Measurements from ENCODE around the gene C20orf202. TPM values are rescaled to one million over a fixed set of nuclear protein-coding genes. Genes with fewer than 3 reads are reported as not detected.

The C20orf202 gene
- total RNA-seq, 6 donors from 2014 or later = 0.55 to 1.7 (median 0.86) TPM; not detected in 2

GRCh38 chr20:1197801-1198200, 5.5 kb upstream of the C20orf202 start:
- ATAC-seq (ENCODE audit: low FRiP score in 2 of 2) = no peak
- H3K4me3 ChIP-seq = no peak overlapping the region
- no peaks in the 10 kb centered on the region for H3K9me3 ChIP-seq
- peaks cover 0 to 5% (median 4%) of the 10 kb centered on the region in 4 donors for H3K4me1 ChIP-seq
- H3K27me3 ChIP-seq = no peaks in the 10 kb centered on the region
- H3K36me3 ChIP-seq = no peaks in the 10 kb centered on the region
- peak overlapping the region in 2 of 4 donors; percentile 24 to 35 for H3K27ac ChIP-seq
- TF ChIP-seq POLR2AphosphoS5 (IDR thresholded peaks at IDR 0.05) = peak in 1 of 2 donors; percentile 13
- TF ChIP-seq CTCF (IDR thresholded peaks at IDR 0.05) = no peak
- no peak for TF ChIP-seq POLR2A (IDR thresholded peaks at IDR 0.05)
- WGBS, 2 donors = 66 to 71% methylated on average over 7 of the region's 7 CpGs
- no peak for DNase-seq

GRCh38 chr20:1198751-1199150, 4.5 kb upstream of the C20orf202 start:
- ATAC-seq (ENCODE audit: low FRiP score in 2 of 2) (no peak), DNase-seq (no peak)
- Histone ChIP-seq H3K27me3 (no peaks in the 10 kb centered on the region), H3K4me1 (peaks cover 0 to 9% (median 6%) of the 10 kb centered on the region in 4 donors), H3K9me3 (no peaks in the 10 kb centered on the region), H3K4me3 (no peak overlapping the region), H3K36me3 (no peaks in the 10 kb centered on the region), H3K27ac (peak overlapping the region; percentile 32 to 77 (median 60))
- WGBS, 2 donors = 79 to 88% methylated on average over 5 of the region's 5 CpGs
- TF ChIP-seq EP300 (IDR thresholded peaks at IDR 0.05) = no peak
- no peak for TF ChIP-seq POLR2AphosphoS5 (IDR thresholded peaks at IDR 0.05)
- TF ChIP-seq POLR2A (IDR thresholded peaks at IDR 0.05) = no peak
- no peak for TF ChIP-seq CTCF (IDR thresholded peaks at IDR 0.05)

GRCh38 chr20:1199212-1199873, 3.9 kb upstream of the C20orf202 start:
- Histone ChIP-seq H3K4me3 (no peak overlapping the region), H3K27me3 (no peaks in the 10 kb centered on the region), H3K9me3 (no peaks in the 10 kb centered on the region), H3K36me3 (no peaks in the 10 kb centered on the region), H3K4me1 (peaks cover 0 to 11% (median 9%) of the 10 kb centered on the region in 4 donors), H3K27ac (peak overlapping the region; percentile 60 to 77 (median 64))
- TF ChIP-seq POLR2A (IDR thresholded peaks at IDR 0.05) (no peak), CTCF (IDR thresholded peaks at IDR 0.05) (no peak), EP300 (IDR thresholded peaks at IDR 0.05) (no peak), POLR2AphosphoS5 (IDR thresholded peaks at IDR 0.05) (no peak)
- DNase-seq (no peak), ATAC-seq (ENCODE audit: low FRiP score in 2 of 2) (no peak)
- WGBS, 2 donors = 70 to 71% methylated on average over 7 of the region's 7 CpGs

- no peak for ATAC-seq (ENCODE audit: low FRiP score in 2 of 2)
- WGBS, 2 donors = 85 to 94% methylated on average over 1 of the region's 1 CpG
- no peaks in the 10 kb centered on the region for H3K9me3 ChIP-seq
- no peaks in the 10 kb centered on the region for H3K27me3 ChIP-seq
- no peaks in the 10 kb centered on the region for H3K36me3 ChIP-seq
- no peak for TF ChIP-seq POLR2A (IDR thresholded peaks at IDR 0.05)
- no peak for TF ChIP-seq EP300 (IDR thresholded peaks at IDR 0.05)
- TF ChIP-seq POLR2AphosphoS5 (IDR thresholded peaks at IDR 0.05) = no peak
- TF ChIP-seq CTCF (IDR thresholded peaks at IDR 0.05) = no peak
- H3K27ac ChIP-seq = peak overlapping the region; percentile 60 to 77 (median 64)
- H3K4me1 ChIP-seq = peaks cover 0 to 11% (median 9%) of the 10 kb centered on the region in 4 donors
- DNase-seq = no peak
- no peak overlapping the region for H3K4me3 ChIP-seq
Observed at GRCh38 chr20:1199964-1200363, 3.3 kb upstream of the C20orf202 start.

GRCh38 chr20:1203630-1204029, 376 bp downstream of the C20orf202 start:
- Histone ChIP-seq H3K36me3 (no peaks in the 10 kb centered on the region), H3K27me3 (no peaks in the 10 kb centered on the region), H3K27ac (peak overlapping the region in 3 of 4 donors; percentile 3 to 69 (median 64)), H3K9me3 (no peaks in the 10 kb centered on the region), H3K4me3 (no peak overlapping the region), H3K4me1 (peaks cover 0 to 11% (median 11%) of the 10 kb centered on the region in 4 donors)
- ATAC-seq (ENCODE audit: low FRiP score in 2 of 2) = no peak
- TF ChIP-seq EP300 (IDR thresholded peaks at IDR 0.05) (no peak), POLR2A (IDR thresholded peaks at IDR 0.05) (no peak), POLR2AphosphoS5 (IDR thresholded peaks at IDR 0.05) (no peak), CTCF (IDR thresholded peaks at IDR 0.05) (no peak)
- 71 to 75% methylated on average over 4 to 5 of the region's 5 CpGs for WGBS, 2 donors
- no peak for DNase-seq
